Activated T-cell treated with anti-CD3 and anti-CD28 coated beads, Interleukin-2, amount 50 U/mL, for 72 hours (primary cell): ENCODE data around the gene DQX1. TPM values are rescaled to one million over a fixed set of nuclear protein-coding genes. Genes with fewer than 3 reads are reported as not detected.

Experiments used
- ATAC-seq, 2 donors: fragments of 150-1000 bp; cut with Tn5 transposase; replicated peaks in 1 of 2; 2 replicates each; pipeline ENCODE4 v1.10.0; 2021; ENCODE audit warnings: moderate library complexity in 2 of 2, mild to moderate bottlenecking in 1 of 2
- DNase-seq, 2 donors: peaks; one replicate each; pipeline ENCODE4 v3.0.0; 2021 to 2022; ENCODE audit warnings: mixed read lengths in 1 of 2
- H3K27ac Mint-ChIP-seq: one replicate; pipeline ENCODE4 v1.8.0; 2022; ENCODE audit warnings: mild to moderate bottlenecking, moderate library complexity, mixed read lengths
- H3K27me3 Mint-ChIP-seq: one replicate; pipeline ENCODE4 v1.8.0; 2022; ENCODE audit warnings: low read depth, mixed read lengths
- H3K36me3 Mint-ChIP-seq, 2 donors: one replicate each; pipeline ENCODE4 v1.8.0; 2022; ENCODE audit warnings: mixed read lengths in 2 of 2, mild to moderate bottlenecking in 1 of 2; ENCODE audit not compliant: insufficient read depth in 2 of 2
- H3K4me1 Mint-ChIP-seq: one replicate; pipeline ENCODE4 v1.8.0; 2022; ENCODE audit warnings: low read depth, mixed read lengths
- H3K4me3 Mint-ChIP-seq, 2 donors: one replicate each; pipeline ENCODE4 v1.8.0; 2022; ENCODE audit warnings: mild to moderate bottlenecking in 2 of 2, mixed read lengths in 2 of 2, moderate library complexity in 2 of 2
- H3K9me3 Mint-ChIP-seq, 2 donors: one replicate each; pipeline ENCODE4 v1.8.0; 2022; ENCODE audit warnings: mixed read lengths in 2 of 2
- total RNA-seq, 2 donors: library from RNA; stranded (reverse); gene quantifications; one replicate each; pipeline ENCODE4 v1.2.3, GENCODE V29; 2022

The DQX1 gene
- total RNA-seq, 2 donors from 2014 or later: 1.5 to 1.9 TPM

- DNase-seq (peak; percentile 32 to 34), ATAC-seq (peak in 1 of 2 donors; percentile 16)
- Mint-ChIP-seq H3K27me3 (peaks cover 42% of the 10 kb centered on the region), H3K4me1 (peaks cover 64% of the 10 kb centered on the region), H3K9me3 (no peaks in the 10 kb centered on the region), H3K4me3 (peak overlapping the region; percentile 90 to 92), H3K27ac (peak overlapping the region; percentile 98), H3K36me3 (peaks cover 6 to 15% of the 10 kb centered on the region in 2 donors)
These were observed 18.0 kb downstream of the DQX1 start for GRCh38 chr2:74507926-74508520.

- Mint-ChIP-seq H3K4me3 (peak within 1 kb of the TSS; percentile 90 to 92), H3K4me1 (peaks cover 64% of the 10 kb centered on the region), H3K9me3 (no peaks in the 10 kb centered on the region), H3K36me3 (peaks cover 6 to 15% of the 10 kb centered on the region in 2 donors), H3K27me3 (peaks cover 41% of the 10 kb centered on the region), H3K27ac (peak within 1 kb of the TSS; percentile 98)
- DNase-seq (peak; percentile 99), ATAC-seq (peak; percentile 87 to 88)
These were observed 18.7 kb downstream of the DQX1 start, which contains the start of gene PCGF1 for GRCh38 chr2:74507145-74507925. Gene PCGF1 (minus strand): TSS chr2:74507695. CDS start chr2:74507668, 27 bp downstream.

DNA sequence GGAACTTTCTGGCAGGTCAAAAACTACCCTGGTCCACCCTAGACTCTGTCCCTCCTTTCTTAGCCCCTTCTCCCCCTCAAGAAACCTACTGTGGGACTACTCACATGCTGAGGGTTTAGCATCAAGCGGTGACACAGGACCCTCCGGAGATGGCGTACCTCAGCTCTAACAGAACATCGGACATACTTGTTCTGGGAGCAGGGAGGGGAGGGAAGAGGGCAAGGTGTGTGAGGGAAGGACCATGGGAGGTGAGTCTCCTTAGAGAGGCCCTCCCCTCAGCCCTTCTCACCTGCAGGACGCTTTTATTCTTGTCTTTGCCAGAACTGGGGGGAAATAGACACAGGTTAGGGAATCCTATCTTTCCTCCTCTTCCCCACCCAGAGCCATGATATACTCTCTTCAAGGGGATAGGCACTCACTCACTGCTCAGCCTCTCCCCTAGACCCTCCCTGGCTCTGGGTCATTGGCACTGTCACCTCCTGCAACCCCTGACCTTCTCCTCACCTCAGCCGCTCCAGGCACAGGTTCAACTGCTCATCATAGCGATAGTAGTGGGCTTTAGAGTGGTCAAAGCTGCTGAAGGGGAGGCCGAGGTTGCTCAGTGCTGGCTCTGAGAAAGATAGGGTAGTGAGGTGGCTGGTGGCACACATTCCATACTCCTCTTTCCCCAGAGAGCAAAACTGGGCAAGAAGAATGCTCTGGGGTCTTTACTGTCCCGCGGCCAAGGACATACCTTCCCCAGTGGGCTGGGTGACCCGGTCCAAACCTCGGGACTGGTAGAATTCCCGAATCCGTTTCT lies 20.4 kb downstream of the DQX1 start:
- Mint-ChIP-seq H3K4me3 (peak overlapping the region in 1 of 2 donors; percentile 17), H3K4me1 (peaks cover 66% of the 10 kb centered on the region), H3K36me3 (peaks cover 6 to 15% of the 10 kb centered on the region in 2 donors), H3K27me3 (peaks cover 45% of the 10 kb centered on the region), H3K9me3 (no peaks in the 10 kb centered on the region), H3K27ac (no peak overlapping the region)
- DNase-seq: no peak
- no peak for ATAC-seq

- peak overlapping the region; percentile 8 for H3K27ac Mint-ChIP-seq
- ATAC-seq (no peak), DNase-seq (no peak)
- H3K4me1 Mint-ChIP-seq: peaks cover 62% of the 10 kb centered on the region
- peaks cover 6 to 15% of the 10 kb centered on the region in 2 donors for H3K36me3 Mint-ChIP-seq
- H3K9me3 Mint-ChIP-seq: no peaks in the 10 kb centered on the region
- peak overlapping the region; percentile 83 to 84 for H3K4me3 Mint-ChIP-seq
- peaks cover 51% of the 10 kb centered on the region for H3K27me3 Mint-ChIP-seq
These were observed 21.4 kb downstream of the DQX1 start for GRCh38 chr2:74504591-74504990.

DNA sequence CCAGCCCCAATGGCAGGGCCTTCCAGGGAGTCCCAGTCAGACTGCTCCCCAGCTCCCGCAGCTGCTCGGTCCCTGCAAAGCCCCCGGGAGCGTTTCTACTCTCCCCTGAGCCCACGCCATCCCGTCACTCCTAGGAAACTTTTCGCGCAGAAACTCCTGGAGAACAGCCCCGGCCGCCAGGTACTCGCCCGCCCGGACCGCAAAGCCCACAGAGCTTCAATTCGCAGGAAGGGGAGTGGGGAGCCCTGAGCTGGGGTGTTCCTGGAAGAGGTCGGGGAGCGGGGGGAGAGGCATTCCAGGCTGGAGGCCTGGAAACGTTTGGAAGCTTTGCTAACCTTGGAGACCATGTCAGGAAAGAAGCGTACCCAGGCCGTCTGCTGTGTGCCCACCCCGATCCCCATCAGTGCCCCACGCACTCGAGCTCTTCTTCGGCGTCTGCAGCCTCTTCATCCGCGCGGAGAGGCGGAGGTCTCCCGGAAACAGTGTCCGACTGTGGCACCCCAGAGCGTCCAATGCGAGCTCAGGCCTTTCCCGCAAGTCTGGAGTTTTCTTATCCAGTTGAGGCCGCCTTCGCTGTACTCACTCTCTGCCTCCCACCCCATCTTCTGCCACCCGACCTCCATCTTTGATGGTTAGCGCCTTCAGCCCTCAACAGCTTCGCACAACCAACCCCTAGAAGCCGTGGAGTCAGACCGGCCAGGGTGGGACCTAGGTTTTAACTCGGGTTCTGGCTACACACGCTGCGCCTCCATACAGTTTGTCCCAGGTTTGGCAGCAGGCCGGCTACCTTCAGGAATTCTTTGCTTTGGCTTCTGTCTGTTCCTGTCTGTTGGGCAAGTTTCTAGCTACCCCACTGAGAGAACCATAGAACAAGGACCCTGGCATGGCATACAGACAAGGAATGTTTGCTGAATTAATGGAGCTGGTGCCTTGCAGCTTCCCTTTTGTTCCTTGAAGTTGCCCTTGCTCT lies 22.2 kb downstream of the DQX1 start:
- peaks cover 6 to 15% of the 10 kb centered on the region in 2 donors for H3K36me3 Mint-ChIP-seq
- no peak for ATAC-seq
- DNase-seq: no peak
- no peak overlapping the region for H3K27ac Mint-ChIP-seq
- no peaks in the 10 kb centered on the region for H3K9me3 Mint-ChIP-seq
- H3K27me3 Mint-ChIP-seq: peaks cover 54% of the 10 kb centered on the region
- peak overlapping the region; percentile 83 to 84 for H3K4me3 Mint-ChIP-seq
- peaks cover 63% of the 10 kb centered on the region for H3K4me1 Mint-ChIP-seq

DNA sequence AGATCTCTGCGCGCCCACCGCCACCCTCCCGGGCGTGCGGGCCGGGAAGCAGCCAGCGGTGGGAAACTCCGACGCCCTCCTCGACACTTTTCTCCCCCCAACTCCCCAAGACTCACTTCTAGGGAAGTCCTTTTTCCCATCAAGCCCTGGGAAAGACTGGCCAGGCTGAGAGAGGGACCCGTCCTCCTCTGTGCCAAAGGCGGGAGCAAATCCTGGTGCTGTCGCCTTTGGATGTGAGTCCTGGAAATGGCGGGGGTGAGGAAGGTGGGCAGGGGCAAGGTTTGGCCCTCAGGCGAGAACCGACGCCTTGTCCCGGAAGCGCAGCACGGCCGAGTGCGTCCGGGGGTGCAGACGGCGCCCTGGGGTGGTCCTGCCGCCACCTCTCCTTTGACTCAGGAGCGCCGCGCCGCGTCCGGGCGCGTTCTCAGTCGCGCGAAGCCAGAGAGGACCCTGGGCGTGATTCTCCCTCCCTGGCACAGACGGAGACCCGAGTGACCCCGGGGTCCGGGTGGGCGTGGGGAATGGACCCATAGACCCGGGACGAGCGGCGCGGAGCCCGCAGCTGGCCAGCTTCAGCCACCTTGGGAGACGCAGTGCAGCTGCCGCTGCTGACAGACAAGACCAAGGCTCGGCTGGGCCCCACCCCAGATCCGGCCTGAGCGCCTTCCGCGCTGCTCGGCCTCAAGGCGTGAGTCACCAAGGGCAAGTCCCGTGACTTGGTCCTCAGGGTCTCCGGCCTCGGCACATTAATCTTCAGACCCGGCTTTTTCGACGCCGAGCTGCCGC lies 23.1 kb downstream of the DQX1 start:
- H3K27ac Mint-ChIP-seq: no peak overlapping the region
- H3K4me1 Mint-ChIP-seq: peaks cover 63% of the 10 kb centered on the region
- peaks cover 63% of the 10 kb centered on the region for H3K27me3 Mint-ChIP-seq
- DNase-seq (peak; percentile 77), ATAC-seq (peak; percentile 51 to 57)
- H3K9me3 Mint-ChIP-seq: no peaks in the 10 kb centered on the region
- peak overlapping the region; percentile 83 to 84 for H3K4me3 Mint-ChIP-seq
- H3K36me3 Mint-ChIP-seq: peaks cover 6 to 18% of the 10 kb centered on the region in 2 donors

DNA sequence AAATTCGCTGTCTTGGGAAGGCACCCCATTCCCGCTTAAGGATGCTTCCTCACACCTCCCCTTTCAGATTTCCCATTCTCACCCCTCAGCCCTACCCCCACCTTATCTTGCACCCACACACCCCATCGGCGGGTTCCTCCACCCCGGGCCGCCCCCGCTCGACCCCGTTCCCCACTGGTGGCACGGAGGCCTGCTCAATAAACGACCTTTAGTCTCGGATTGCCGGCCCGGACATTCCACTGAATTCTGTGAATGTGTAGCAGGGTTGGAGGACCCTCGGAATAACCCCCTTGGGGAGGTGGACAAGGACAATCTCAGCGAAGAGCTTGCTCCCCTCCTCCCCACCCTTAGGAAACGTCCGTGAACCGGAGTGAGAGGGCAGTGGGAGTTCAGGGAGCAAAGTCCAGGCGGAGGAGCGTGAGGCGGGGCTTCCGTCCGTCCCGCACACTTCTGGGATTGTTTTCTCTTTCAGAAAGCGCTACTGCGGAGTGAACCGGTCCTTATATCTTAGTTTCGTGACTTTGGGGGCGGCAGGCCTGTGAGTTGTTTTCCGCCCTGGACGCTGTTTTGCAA lies 23.8 kb downstream of the DQX1 start:
- DNase-seq: no peak
- Mint-ChIP-seq H3K4me3 (peak overlapping the region; percentile 83 to 84), H3K9me3 (no peaks in the 10 kb centered on the region), H3K27ac (no peak overlapping the region), H3K4me1 (peaks cover 69% of the 10 kb centered on the region), H3K36me3 (peaks cover 6 to 18% of the 10 kb centered on the region in 2 donors), H3K27me3 (peaks cover 70% of the 10 kb centered on the region)
- ATAC-seq: no peak

DNA sequence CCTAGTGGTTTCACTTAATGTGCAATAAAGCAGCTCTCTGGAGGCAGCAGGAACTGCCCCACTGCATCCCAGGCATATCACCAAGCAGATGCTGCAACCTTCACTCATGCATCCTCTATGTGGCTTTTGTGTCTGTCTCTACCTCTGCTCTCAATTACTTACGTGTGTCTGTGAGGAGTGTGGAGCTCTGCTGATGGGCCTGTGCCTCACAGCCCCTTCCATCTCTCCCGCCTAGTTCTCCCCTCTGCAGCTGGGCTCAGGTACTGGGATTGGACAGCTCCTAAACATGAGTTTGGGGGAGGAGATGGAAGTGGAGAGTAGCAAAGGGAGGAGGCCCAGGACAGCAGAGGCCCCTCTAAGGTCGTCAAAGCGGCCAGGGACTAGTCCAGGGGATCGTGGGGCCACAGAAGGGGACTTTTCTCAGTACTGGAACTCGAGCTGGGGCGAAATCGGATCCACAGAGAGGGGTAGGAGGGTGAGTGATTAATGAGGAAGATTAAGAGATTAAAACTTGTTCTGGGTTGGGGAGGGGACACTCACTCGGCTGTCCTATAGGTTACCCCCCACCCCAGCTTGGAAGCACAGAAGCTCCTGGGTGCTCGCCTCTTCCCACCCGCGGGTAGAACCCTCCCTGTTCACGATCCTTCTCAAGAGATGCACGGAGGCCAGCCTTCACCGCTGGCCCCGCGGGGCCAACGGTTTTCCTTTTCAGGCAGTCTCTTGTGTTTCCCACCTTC lies 24.5 kb downstream of the DQX1 start:
- Mint-ChIP-seq H3K9me3 (no peaks in the 10 kb centered on the region), H3K36me3 (peaks cover 4 to 16% of the 10 kb centered on the region in 2 donors), H3K27ac (no peak overlapping the region), H3K27me3 (peaks cover 70% of the 10 kb centered on the region), H3K4me1 (peaks cover 62% of the 10 kb centered on the region), H3K4me3 (peak overlapping the region; percentile 83 to 84)
- DNase-seq (no peak), ATAC-seq (no peak)

- peaks cover 54% of the 10 kb centered on the region for H3K4me1 Mint-ChIP-seq
- H3K4me3 Mint-ChIP-seq: no peak overlapping the region
- no peak for DNase-seq
- no peaks in the 10 kb centered on the region for H3K9me3 Mint-ChIP-seq
- peaks cover 3 to 13% of the 10 kb centered on the region in 2 donors for H3K36me3 Mint-ChIP-seq
- peaks cover 70% of the 10 kb centered on the region for H3K27me3 Mint-ChIP-seq
- H3K27ac Mint-ChIP-seq: no peak overlapping the region
- no peak for ATAC-seq
These were observed 25.5 kb downstream of the DQX1 start for GRCh38 chr2:74500578-74500946.

GRCh38 chr2:74499940-74500577 lies 26.0 kb downstream of the DQX1 start:
- ATAC-seq (no peak), DNase-seq (no peak)
- H3K4me3 Mint-ChIP-seq: peak overlapping the region in 1 of 2 donors; percentile 93
- peaks cover 70% of the 10 kb centered on the region for H3K27me3 Mint-ChIP-seq
- no peak overlapping the region for H3K27ac Mint-ChIP-seq
- H3K36me3 Mint-ChIP-seq: peaks cover 3 to 10% of the 10 kb centered on the region in 2 donors
- H3K9me3 Mint-ChIP-seq: no peaks in the 10 kb centered on the region
- peaks cover 49% of the 10 kb centered on the region for H3K4me1 Mint-ChIP-seq
